DOHH2 (cell line): ENCODE measurements around the gene ADNP2.

Experiments used
- EZH2phosphoT487 ChIP-seq: fragments of 200-600 bp; sonication (generic); IDR thresholded peaks from 2 replicates; pipeline ENCODE4 v1.6.1; 2017; ENCODE audit warnings: borderline replicate concordance, mild to moderate bottlenecking, antibody characterized with exemption, low read length, moderate library complexity, mixed read lengths
- TF ChIP-seq, protein P1 (sequence below): fragments of 200-600 bp; sonication (generic); IDR thresholded peaks from one replicate; pipeline ENCODE4 v1.5.1; 2014; ENCODE audit warnings: antibody characterized with exemption, mild to moderate bottlenecking, low read depth, low read length; ENCODE audit not compliant: poor library complexity, severe bottlenecking

DNA sequence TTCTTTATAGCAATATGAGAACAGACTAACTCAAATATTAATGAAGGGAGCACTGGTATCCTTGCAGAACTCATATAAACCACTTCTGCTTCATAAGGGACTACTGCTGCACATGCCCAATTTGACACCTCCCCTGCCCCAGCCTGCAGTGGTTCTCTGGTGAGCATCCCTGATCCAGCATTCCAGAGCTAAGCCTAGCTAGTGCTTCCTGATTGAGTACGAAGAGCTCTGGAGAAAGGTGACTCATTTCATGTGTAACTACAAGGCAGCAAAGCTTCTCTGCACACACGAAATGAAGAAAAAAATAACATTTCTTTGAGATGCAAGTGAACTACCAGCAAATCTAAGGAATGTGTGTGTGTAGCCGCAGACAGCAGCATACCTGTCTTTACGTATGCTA, 22.8 kb upstream of the ADNP2 start:
- TF ChIP-seq, protein P1, sequence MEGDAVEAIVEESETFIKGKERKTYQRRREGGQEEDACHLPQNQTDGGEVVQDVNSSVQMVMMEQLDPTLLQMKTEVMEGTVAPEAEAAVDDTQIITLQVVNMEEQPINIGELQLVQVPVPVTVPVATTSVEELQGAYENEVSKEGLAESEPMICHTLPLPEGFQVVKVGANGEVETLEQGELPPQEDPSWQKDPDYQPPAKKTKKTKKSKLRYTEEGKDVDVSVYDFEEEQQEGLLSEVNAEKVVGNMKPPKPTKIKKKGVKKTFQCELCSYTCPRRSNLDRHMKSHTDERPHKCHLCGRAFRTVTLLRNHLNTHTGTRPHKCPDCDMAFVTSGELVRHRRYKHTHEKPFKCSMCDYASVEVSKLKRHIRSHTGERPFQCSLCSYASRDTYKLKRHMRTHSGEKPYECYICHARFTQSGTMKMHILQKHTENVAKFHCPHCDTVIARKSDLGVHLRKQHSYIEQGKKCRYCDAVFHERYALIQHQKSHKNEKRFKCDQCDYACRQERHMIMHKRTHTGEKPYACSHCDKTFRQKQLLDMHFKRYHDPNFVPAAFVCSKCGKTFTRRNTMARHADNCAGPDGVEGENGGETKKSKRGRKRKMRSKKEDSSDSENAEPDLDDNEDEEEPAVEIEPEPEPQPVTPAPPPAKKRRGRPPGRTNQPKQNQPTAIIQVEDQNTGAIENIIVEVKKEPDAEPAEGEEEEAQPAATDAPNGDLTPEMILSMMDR: no peak
- TF ChIP-seq EZH2phosphoT487: no peak
